DND-41 (cell line): Measurements from ENCODE around the gene YEATS4.

Source experiments
- ATAC-seq: fragments of 200-7000 bp; cut with Tn5 transposase; 3 replicates; pipeline ENCODE4 v1.9.1; 2021; ENCODE audit warnings: low read depth; ENCODE audit not compliant: insufficient read depth
- DNase-seq: peaks from one replicate; pipeline ENCODE4 v3.0.0-alpha.2; 2020
- H2AFZ ChIP-seq: 2 replicates; pipeline ENCODE4 v1.6.0; 2012; ENCODE audit warnings: low read depth, low read length
- H3K27ac ChIP-seq: 2 replicates; pipeline ENCODE4 v1.5.1; 2012; ENCODE audit warnings: low read length, inconsistent platforms
- H3K27me3 ChIP-seq: fragments of 200-600 bp; sonication (generic); 2 replicates; pipeline ENCODE4 v1.6.0; 2012; ENCODE audit warnings: low read length, mild to moderate bottlenecking, inconsistent platforms; ENCODE audit not compliant: insufficient read depth, poor library complexity
- H3K36me3 ChIP-seq: 2 replicates; pipeline ENCODE4 v1.5.1; 2012; ENCODE audit warnings: low read length, inconsistent platforms; ENCODE audit not compliant: insufficient read depth
- H3K4me1 ChIP-seq: 2 replicates; pipeline ENCODE4 v1.5.1; 2012; ENCODE audit warnings: mild to moderate bottlenecking, low read length; ENCODE audit not compliant: insufficient read depth
- H3K4me2 ChIP-seq: 2 replicates; pipeline ENCODE4 v1.6.0; 2012; ENCODE audit warnings: mild to moderate bottlenecking, moderate library complexity, low read length, inconsistent platforms; ENCODE audit not compliant: insufficient read depth
- H3K4me3 ChIP-seq, 2 experiments: fragments of 200-600 bp in 1 of 2; shearing (Covaris generic) in 1 of 2; 2 replicates each; pipeline ENCODE4 v1.5.1; 2012 to 2016; ENCODE audit warnings: inconsistent platforms in 2 of 2, low read length in 2 of 2, mild to moderate bottlenecking in 2 of 2, low read depth in 1 of 2, moderate library complexity in 1 of 2
- H3K79me2 ChIP-seq: 2 replicates; pipeline ENCODE4 v1.6.0; 2012; ENCODE audit warnings: low read length, inconsistent platforms; ENCODE audit not compliant: insufficient read depth
- H3K9ac ChIP-seq: 2 replicates; pipeline ENCODE4 v1.6.0; 2012; ENCODE audit warnings: low read depth, mild to moderate bottlenecking, inconsistent platforms, low read length, moderate library complexity
- H3K9me3 ChIP-seq: 2 replicates; pipeline ENCODE4 v1.5.1; 2012; ENCODE audit warnings: low read length, moderate library complexity, mild to moderate bottlenecking, inconsistent platforms; ENCODE audit not compliant: insufficient read depth, severe bottlenecking
- H4K20me1 ChIP-seq: 2 replicates; pipeline ENCODE4 v1.6.0; 2012; ENCODE audit warnings: low read length; ENCODE audit not compliant: insufficient read depth
- CTCF ChIP-seq: IDR thresholded peaks from 2 replicates; pipeline ENCODE4 v1.5.1; 2012; ENCODE audit warnings: borderline replicate concordance, low read length, moderate library complexity, mild to moderate bottlenecking; ENCODE audit not compliant: poor library complexity, severe bottlenecking; ENCODE audit errors: extremely low read depth
- EZH2 ChIP-seq: IDR thresholded peaks from 3 replicates; pipeline ENCODE4 v1.6.1; 2012; ENCODE audit warnings: borderline replicate concordance, low read depth, mild to moderate bottlenecking, moderate library complexity, low read length, inconsistent platforms; ENCODE audit not compliant: severe bottlenecking

Gene YEATS4

GRCh38 chr12:69392179-69392928, 32.8 kb downstream of the YEATS4 start:
- Histone ChIP-seq H3K9ac (no peak overlapping the region), H3K27ac (no peak overlapping the region), H3K79me2 (peaks cover 13% of the 10 kb centered on the region), H4K20me1 (peaks cover 8% of the 10 kb centered on the region; the same call in 1 of the 2 replicates), H2AFZ (no peak overlapping the region), H3K4me1 (no peaks in the 10 kb centered on the region), H3K36me3 (peaks cover 90% of the 10 kb centered on the region), H3K27me3 (no peaks in the 10 kb centered on the region), H3K9me3 (peaks cover 7% of the 10 kb centered on the region), H3K4me2 (no peak overlapping the region), H3K4me3 (no peak overlapping the region)
- TF ChIP-seq CTCF (no peak), EZH2 (no peak)
- ATAC-seq, result no peak
- DNase-seq, result no peak

- H3K36me3 ChIP-seq, result peaks cover 65% of the 10 kb centered on the region
- H3K79me2 ChIP-seq, result peaks cover 4% of the 10 kb centered on the region; the same call in 1 of the 2 replicates
- ATAC-seq, result no peak
- DNase-seq, result no peak
- H4K20me1 ChIP-seq, result no peaks in the 10 kb centered on the region
- no peaks in the 10 kb centered on the region for H3K27me3 ChIP-seq
- H3K4me1 ChIP-seq, result no peaks in the 10 kb centered on the region
- H3K9me3 ChIP-seq, result peaks cover 7% of the 10 kb centered on the region
- no peak overlapping the region for H3K4me2 ChIP-seq
- TF ChIP-seq EZH2, result no peak
- no peak for TF ChIP-seq CTCF
- no peak overlapping the region for H2AFZ ChIP-seq
- no peak overlapping the region for H3K4me3 ChIP-seq
- no peak overlapping the region for H3K27ac ChIP-seq
- H3K9ac ChIP-seq, result no peak overlapping the region
These were observed 36.5 kb downstream of the YEATS4 start for GRCh38 chr12:69396041-69396440.

- Histone ChIP-seq H4K20me1 (no peaks in the 10 kb centered on the region), H3K4me1 (no peaks in the 10 kb centered on the region), H3K4me3 (no peak overlapping the region), H3K79me2 (no peaks in the 10 kb centered on the region), H3K27me3 (no peaks in the 10 kb centered on the region), H3K9me3 (peaks cover 7% of the 10 kb centered on the region), H2AFZ (no peak overlapping the region), H3K4me2 (no peak overlapping the region), H3K27ac (no peak overlapping the region), H3K36me3 (peaks cover 56% of the 10 kb centered on the region), H3K9ac (no peak overlapping the region)
- no peak for TF ChIP-seq CTCF
- TF ChIP-seq EZH2, result no peak
- DNase-seq (no peak), ATAC-seq (no peak)
These were observed 37.4 kb downstream of the YEATS4 start for GRCh38 chr12:69396963-69397362.
